Heart right ventricle (tissue), 16 donors: ENCODE results near the gene TMEM52B. TPM values are rescaled to one million over a fixed set of nuclear protein-coding genes. Genes with fewer than 3 reads are reported as not detected.

Source experiments
- ATAC-seq, 8 donors: fragments of 200-7000 bp; cut with Tn5 transposase; one replicate each; pipeline ENCODE4 v1.9.1; 2020; ENCODE audit warnings: mild to moderate bottlenecking in 8 of 8, moderate library complexity in 8 of 8, moderate number of reproducible peaks in 1 of 8
- DNase-seq, 2 donors: peaks; one replicate each; pipeline ENCODE4 v3.0.0-alpha.2; 2020
- H3K27ac ChIP-seq, 10 donors: fragments of 200-600 bp; sonication (generic) in 2 of 10; one replicate each; pipeline versions ENCODE4 v1.5.0 to v1.8.0; 2020 to 2022; ENCODE audit warnings: mild to moderate bottlenecking in 3 of 10
- H3K27me3 ChIP-seq, 7 donors: fragments of 200-600 bp; one replicate each; pipeline ENCODE4 v1.8.0; 2021 to 2022; ENCODE audit warnings: mild to moderate bottlenecking in 2 of 7
- H3K36me3 ChIP-seq, 9 donors: fragments of 200-600 bp; sonication (generic) in 1 of 9; one replicate each; pipeline versions ENCODE4 v1.5.0 to v1.8.0; 2020 to 2022; ENCODE audit warnings: mild to moderate bottlenecking in 2 of 9
- H3K4me1 ChIP-seq, 9 donors: fragments of 200-600 bp; sonication (generic) in 1 of 9; one replicate each; pipeline versions ENCODE4 v1.5.0 to v1.8.0; 2020 to 2022; ENCODE audit warnings: mild to moderate bottlenecking in 4 of 9
- H3K4me3 ChIP-seq, 10 donors: fragments of 200-600 bp; sonication (generic) in 2 of 10; one replicate each; pipeline versions ENCODE4 v1.5.0 to v1.8.0; 2020 to 2022; ENCODE audit warnings: mild to moderate bottlenecking in 7 of 10, moderate library complexity in 2 of 10
- H3K9me3 ChIP-seq, 11 donors: fragments of 200-600 bp in 10 of 11; sonication (generic) in 2 of 11; one replicate each; pipeline versions ENCODE4 v1.5.0 to v1.8.0; 2013 to 2022; ENCODE audit warnings: mild to moderate bottlenecking in 2 of 11, control low read depth in 1 of 11, moderate library complexity in 1 of 11
- WGBS, 2 donors: extraction: QIAGEN DNeasy Blood & Tissue Kit; methylation state at CpG; one replicate each; pipeline ENCODE4 v1.1.7; 2013; ENCODE audit warnings: inconsistent platforms in 1 of 2; 5-methylcytosine and 5-hydroxymethylcytosine counted together
- intact Hi-C, 10 donors: fragments of 100-400 bp; cut with DNase I; formaldehyde crosslinking; loops; one replicate each; pipeline versions ENCODE4 v1.11.1 to v1.14.2; 2022
- long read RNA-seq, 3 donors: library from polyadenylated mRNA; unstranded; transcript quantifications; one replicate each; pipeline ENCODE4 v2.0.0, GENCODE V29; 2020 to 2021
- polyA plus RNA-seq, 2 donors: library from polyadenylated mRNA; stranded (reverse); fragments of 200-250 nt; gene quantifications; one replicate each; pipeline ENCODE4 v1.2.3, GENCODE V29; 2013
- total RNA-seq, 10 donors: library from RNA; stranded (reverse); fragmentation: NEBNext Ultra II Directional in 3 of 10; extraction: Animal tissue kit (Norgen Biotek cat#: 25700) in 3 of 10; gene quantifications; one replicate each; pipeline versions ENCODE4 v1.2.1 to v1.2.4, GENCODE V29; 2021 to 2023
- TF ChIP-seq, protein P1 (sequence below), 9 donors: fragments of 200-600 bp; sonication (generic) in 2 of 9; IDR thresholded peaks; one replicate each; pipeline versions ENCODE4 v1.5.0 to v1.8.0; 2021 to 2022; ENCODE audit warnings: antibody characterized with exemption in 9 of 9, mild to moderate bottlenecking in 5 of 9, moderate library complexity in 1 of 9
- donor health status: Arrhythmogenic right ventricular cardiomyopathy.
- donor health status: ischemic (EF 13 %, LVEDD 7.1; RV severe dilation, severe dysfunction).
- donor health status: healthy with polysubstance abuse.
- donor health status: DM: no; HTN: yes; CAD: no.
- donor health status: DM: no; HTN: no; CAD: no.
- donor health status: ischemic (EF 25% LVEDD 6.9; RV normal size, moderate dysfunction).
- donor health status: ischemic (EF 25% LVEDD 5.7; RV mildly dilated, moderate dysfunction).
- donor health status: healthy.
- donor health status: DM: yes; HTN: yes; CAD: no.
- donor health status: Ischemic cardiomyopathy.
- donor health status: ischemic (EF 35%, LVEDD 5.7; RV mildly dilated, moderate dysfunction).
- donor health status: nonischemic (EF 11% LVEDD 7.7; RV severe dilation, severe dysfunction).
- donor health status: DM: yes; HTN: yes; CAD: no.
- donor health status: PGD.
- donor health status: ischemic (EF 29% LVEDD 5.4; RV normal size, mild dysfunction).
- donor health status: nonischemic (EF 23%, LVEDD 6.1; RV moderate dilation, normal function).

The TMEM52B gene
- total RNA-seq: not detected
- polyA plus RNA-seq: under 1 TPM in 1 of 2 donors, not detected in 1; 0.03 TPM
- long read RNA-seq, donor 1: 0 reads
- long read RNA-seq, donor 2: 0 reads
- long read RNA-seq, donor 3: 0 reads

DNA sequence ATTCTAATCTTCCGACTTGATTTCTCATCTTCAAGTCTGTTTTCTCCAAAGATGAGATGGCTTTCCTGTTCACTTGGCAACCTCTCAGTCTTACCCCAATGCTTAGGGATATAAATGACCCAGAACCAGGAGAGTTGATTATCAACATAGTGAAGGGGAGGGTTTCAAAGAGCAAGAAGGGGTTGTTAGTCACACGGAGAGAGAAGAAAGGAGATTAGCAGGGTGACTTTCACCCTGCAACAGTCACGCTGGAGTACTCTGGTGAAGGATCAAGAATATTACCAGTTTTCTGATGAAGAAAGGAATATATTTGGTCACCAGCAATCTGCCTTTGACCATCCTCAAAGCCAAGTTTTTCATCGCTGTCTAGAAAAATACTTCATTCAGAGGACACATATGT, at the start of gene TMEM52B:
Gene TMEM52B (plus strand): TSS at position 212 of the 400 bp plus-strand sequence. CDS start 543 bp downstream, outside the sequence.
- H3K36me3 ChIP-seq: no peaks in the 10 kb centered on the region
- H3K27ac ChIP-seq: no peak within 1 kb of the TSS
- no peak within 1 kb of the TSS for H3K4me3 ChIP-seq
- no peaks in the 10 kb centered on the region for H3K9me3 ChIP-seq
- TF ChIP-seq, protein P1, sequence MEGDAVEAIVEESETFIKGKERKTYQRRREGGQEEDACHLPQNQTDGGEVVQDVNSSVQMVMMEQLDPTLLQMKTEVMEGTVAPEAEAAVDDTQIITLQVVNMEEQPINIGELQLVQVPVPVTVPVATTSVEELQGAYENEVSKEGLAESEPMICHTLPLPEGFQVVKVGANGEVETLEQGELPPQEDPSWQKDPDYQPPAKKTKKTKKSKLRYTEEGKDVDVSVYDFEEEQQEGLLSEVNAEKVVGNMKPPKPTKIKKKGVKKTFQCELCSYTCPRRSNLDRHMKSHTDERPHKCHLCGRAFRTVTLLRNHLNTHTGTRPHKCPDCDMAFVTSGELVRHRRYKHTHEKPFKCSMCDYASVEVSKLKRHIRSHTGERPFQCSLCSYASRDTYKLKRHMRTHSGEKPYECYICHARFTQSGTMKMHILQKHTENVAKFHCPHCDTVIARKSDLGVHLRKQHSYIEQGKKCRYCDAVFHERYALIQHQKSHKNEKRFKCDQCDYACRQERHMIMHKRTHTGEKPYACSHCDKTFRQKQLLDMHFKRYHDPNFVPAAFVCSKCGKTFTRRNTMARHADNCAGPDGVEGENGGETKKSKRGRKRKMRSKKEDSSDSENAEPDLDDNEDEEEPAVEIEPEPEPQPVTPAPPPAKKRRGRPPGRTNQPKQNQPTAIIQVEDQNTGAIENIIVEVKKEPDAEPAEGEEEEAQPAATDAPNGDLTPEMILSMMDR (IDR thresholded peaks at IDR 0.05): no peak
- peaks cover 0 to 6% (median 0%) of the 10 kb centered on the region in 9 donors for H3K4me1 ChIP-seq
- no peak for DNase-seq
- no peak for ATAC-seq
- 64 to 68% methylated on average over 4 of the region's 4 CpGs for WGBS, 2 donors
- H3K27me3 ChIP-seq: peaks cover 0 to 35% (median 0%) of the 10 kb centered on the region in 7 donors
- intact Hi-C loops: no loop called here

DNA sequence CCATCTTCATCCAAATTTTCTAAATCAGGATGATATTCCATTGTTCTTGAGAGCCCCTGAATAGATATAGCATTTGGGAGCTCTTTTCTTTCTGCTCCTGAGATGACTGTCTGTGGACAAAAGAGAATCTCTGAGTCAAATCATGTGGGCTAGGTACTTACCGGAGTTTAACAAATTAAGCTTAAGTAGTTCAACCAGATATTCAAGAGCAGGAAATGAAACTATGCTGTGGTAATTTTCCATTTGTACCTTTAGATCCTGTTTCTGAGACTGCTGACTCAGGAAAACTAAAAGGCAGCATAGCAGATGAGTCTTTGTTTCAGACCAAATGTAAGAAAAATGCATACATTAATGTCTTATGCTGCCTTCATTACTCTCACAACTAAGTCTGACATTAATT, 48.8 kb upstream of the TMEM52B start, which contains the start of gene CLEC7A:
Gene CLEC7A (minus strand): TSS at position 158 of the 400 bp plus-strand sequence. CDS start 117 bp downstream, at position 41.
- DNase-seq (no peak), ATAC-seq (peak in 3 of 8 donors; percentile 44 to 51 (median 48))
- TF ChIP-seq, protein P1 (IDR thresholded peaks at IDR 0.05): no peak
- Histone ChIP-seq H3K4me3 (peak within 1 kb of the TSS in 4 of 10 donors; percentile 2 to 54 (median 20)), H3K9me3 (no peaks in the 10 kb centered on the region), H3K27me3 (no peaks in the 10 kb centered on the region), H3K4me1 (peaks cover 0 to 30% (median 0%) of the 10 kb centered on the region in 9 donors), H3K27ac (peak within 1 kb of the TSS in 5 of 10 donors; percentile 34 to 93 (median 62)), H3K36me3 (peaks cover 0 to 5% (median 0%) of the 10 kb centered on the region in 9 donors)
- 52 to 68% methylated on average over 1 of the region's 1 CpG for WGBS, 2 donors
- intact Hi-C loops: loop anchor here in 1 of 10 donors (10.0 kb wide), 1 partner anchor 385 kb away; no protein-coding TSS in a partner anchor

DNA sequence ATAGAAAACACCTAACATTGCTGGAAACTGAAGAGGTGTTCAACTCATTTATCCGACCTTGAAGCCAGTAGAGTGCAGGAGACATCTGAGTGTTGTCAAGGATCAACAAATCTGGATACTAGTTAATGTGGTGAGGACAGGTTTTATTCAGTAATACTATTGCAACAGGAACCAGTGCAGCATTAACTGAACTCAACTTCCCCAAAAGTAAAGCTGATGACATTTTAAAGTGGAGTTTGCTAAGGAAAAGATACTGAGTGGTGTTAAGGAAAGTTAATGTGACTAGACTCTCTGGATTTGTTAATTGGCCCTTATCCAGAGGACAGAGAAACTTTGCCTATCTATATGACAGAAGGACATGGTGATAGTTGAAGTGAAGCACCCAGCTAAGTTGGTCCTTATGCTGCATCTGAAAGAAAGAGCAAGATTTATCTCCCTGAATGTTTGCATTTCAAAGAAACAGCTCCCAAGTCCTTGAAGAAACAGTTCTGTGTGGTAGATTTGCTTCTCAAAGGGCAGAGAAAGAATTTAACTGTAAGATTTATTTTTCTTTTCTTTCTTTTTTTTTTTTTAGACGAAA, 47.6 kb upstream of the TMEM52B start:
- peaks cover 0 to 30% (median 0%) of the 10 kb centered on the region in 9 donors for H3K4me1 ChIP-seq
- H3K36me3 ChIP-seq: peaks cover 0 to 5% (median 0%) of the 10 kb centered on the region in 9 donors
- H3K4me3 ChIP-seq: no peak overlapping the region
- H3K9me3 ChIP-seq: no peaks in the 10 kb centered on the region
- DNase-seq (no peak), ATAC-seq (peak in 7 of 8 donors; percentile 14 to 61 (median 36))
- 41 to 61% methylated on average over 2 of the region's 2 CpGs for WGBS, 2 donors
- H3K27me3 ChIP-seq: no peaks in the 10 kb centered on the region
- H3K27ac ChIP-seq: peak overlapping the region in 2 of 10 donors; percentile 8 to 93
- intact Hi-C loops: loop anchor here in 1 of 10 donors (10.0 kb wide), 1 partner anchor 386 kb away; no protein-coding TSS in a partner anchor
- TF ChIP-seq, protein P1 (IDR thresholded peaks at IDR 0.05): no peak

DNA sequence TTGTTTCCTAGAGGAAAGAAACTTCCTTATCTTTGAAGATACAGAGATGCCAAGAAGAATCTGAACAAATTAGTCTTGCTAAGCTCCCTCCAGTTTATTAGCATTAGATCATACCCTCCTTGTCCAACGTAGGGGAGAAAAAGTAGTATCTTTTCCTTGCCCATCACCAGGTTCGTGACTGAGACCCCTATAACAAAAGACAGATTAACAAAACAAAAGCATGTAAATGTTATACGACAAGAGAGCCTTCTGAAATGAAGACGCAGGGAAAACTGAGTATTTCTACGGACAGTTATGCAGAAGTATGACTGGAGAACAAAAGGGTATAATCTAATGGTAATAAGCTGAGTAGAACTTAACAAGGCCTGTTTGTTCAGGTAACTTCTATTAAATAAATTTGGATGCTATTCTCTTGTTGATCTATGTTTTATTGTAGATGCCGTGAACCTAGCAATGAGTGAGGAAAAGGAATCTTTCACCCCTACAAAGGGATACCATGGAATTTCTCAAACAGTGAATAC, 45.9 kb upstream of the TMEM52B start:
- Histone ChIP-seq H3K4me1 (peaks cover 0 to 27% (median 0%) of the 10 kb centered on the region in 9 donors), H3K27ac (peak overlapping the region in 1 of 10 donors; percentile 93), H3K36me3 (no peaks in the 10 kb centered on the region), H3K4me3 (no peak overlapping the region), H3K27me3 (no peaks in the 10 kb centered on the region), H3K9me3 (no peaks in the 10 kb centered on the region)
- ATAC-seq (no peak), DNase-seq (no peak)
- TF ChIP-seq, protein P1 (IDR thresholded peaks at IDR 0.05): no peak
- intact Hi-C loops: loop anchor here in 1 of 10 donors (10.0 kb wide), 1 partner anchor 388 kb away; no protein-coding TSS in a partner anchor
- WGBS, 2 donors: 79 to 80% methylated on average over 6 of the region's 6 CpGs
